Activated naive CD4-positive, alpha-beta T cell treated with anti-CD3 and anti-CD28 coated beads for 36 hours (primary cell): ENCODE results near the gene CETN2. TPM values are rescaled to one million over a fixed set of nuclear protein-coding genes. Genes with fewer than 3 reads are reported as not detected.
"Not testable (repeated sequence)": the region's sequence is repeated elsewhere in the genome, so short reads cannot be mapped to it uniquely, and the experiment has no call there.

ENCODE experiments used
- CTCF ChIA-PET: fragments of 350-600 bp; sonication (Branson Sonifier 250); formaldehyde crosslinking; loops from one replicate; lab custom pipeline; 2021; ENCODE audit warnings: antibody characterized with exemption; lab: Charles Lee
- DNase-seq: peaks from one replicate; pipeline ENCODE4 v3.0.0-alpha.2; 2020
- H3K27ac Mint-ChIP-seq: one replicate; pipeline ENCODE4 v1.8.0; 2021; ENCODE audit warnings: mild to moderate bottlenecking, mixed read lengths
- H3K27me3 Mint-ChIP-seq: one replicate; pipeline ENCODE4 v1.8.0; 2021; ENCODE audit warnings: low read depth, mixed read lengths
- H3K36me3 Mint-ChIP-seq: one replicate; pipeline ENCODE4 v1.8.0; 2021; ENCODE audit warnings: low read depth, mixed read lengths
- H3K4me1 Mint-ChIP-seq: one replicate; pipeline ENCODE4 v1.8.0; 2021; ENCODE audit warnings: low read depth, mixed read lengths
- H3K4me3 Mint-ChIP-seq: one replicate; pipeline ENCODE4 v1.8.0; 2021; ENCODE audit warnings: mild to moderate bottlenecking, moderate library complexity, mixed read lengths
- H3K9me3 Mint-ChIP-seq: one replicate; pipeline ENCODE4 v1.8.0; 2021; ENCODE audit warnings: mixed read lengths
- intact Hi-C: fragments of 100-400 bp; cut with micrococcal nuclease; formaldehyde crosslinking; loops from one replicate; pipeline ENCODE4 v1.15.1; 2023
- total RNA-seq, 2 experiments: library from RNA; stranded (reverse); gene quantifications; one replicate each; pipeline ENCODE4 v1.2.3, GENCODE V29; 2021

CETN2 gene
- total RNA-seq, 2 experiments from 2014 or later = 10.1 to 11.9 TPM

- intact Hi-C loops = no loop called here
- no peak for DNase-seq
- Mint-ChIP-seq H3K9me3 (no peaks in the 10 kb centered on the region), H3K27ac (no peak overlapping the region), H3K4me3 (no peak overlapping the region), H3K36me3 (no peaks in the 10 kb centered on the region), H3K27me3 (peaks cover 3% of the 10 kb centered on the region), H3K4me1 (no peaks in the 10 kb centered on the region)
- CTCF ChIA-PET = interaction anchor here (2.3 kb wide), 1 partner anchor 8 kb away, joined by 6 read pairs; the partner anchor contains the start of genes CETN2 and NSDHL
Observed at GRCh38 chrX:152822383-152823086, 8.0 kb downstream of the CETN2 start.

- no peak overlapping the region for H3K4me3 Mint-ChIP-seq
- no peak overlapping the region for H3K27ac Mint-ChIP-seq
- H3K36me3 Mint-ChIP-seq = no peaks in the 10 kb centered on the region
- H3K4me1 Mint-ChIP-seq = no peaks in the 10 kb centered on the region
- intact Hi-C loops = no loop called here
- H3K27me3 Mint-ChIP-seq = peaks cover 3% of the 10 kb centered on the region
- CTCF ChIA-PET = interaction anchor here (0.6 to 2.3 kb wide), 2 partner anchors 9 to 185 kb away, joined by 3 to 6 read pairs; partner anchors contain the start of genes CETN2 and NSDHL
- H3K9me3 Mint-ChIP-seq = no peaks in the 10 kb centered on the region
- DNase-seq = peak; percentile 20
Observed at GRCh38 chrX:152821145-152821765, 9.3 kb downstream of the CETN2 start.

GRCh38 chrX:152819732-152820131 is 10.8 kb downstream of the CETN2 start:
- intact Hi-C loops = loop anchor here (5.0 kb wide), 1 partner anchor 1067 kb away; no protein-coding TSS in a partner anchor
- CTCF ChIA-PET = interaction anchor here (2.3 kb wide), 1 partner anchor 10 kb away, joined by 6 read pairs; the partner anchor contains the start of genes CETN2 and NSDHL
- no peaks in the 10 kb centered on the region for H3K4me1 Mint-ChIP-seq

GRCh38 chrX:152819266-152819665 is 11.3 kb downstream of the CETN2 start:
- Mint-ChIP-seq H3K27me3 (peaks cover 3% of the 10 kb centered on the region), H3K36me3 (no peaks in the 10 kb centered on the region), H3K4me3 (no peak overlapping the region), H3K9me3 (no peaks in the 10 kb centered on the region), H3K4me1 (no peaks in the 10 kb centered on the region), H3K27ac (no peak overlapping the region)
- CTCF ChIA-PET = no interaction called here
- intact Hi-C loops = loop anchor here (5.0 kb wide), 1 partner anchor 1067 kb away; no protein-coding TSS in a partner anchor
- no peak for DNase-seq

More at GRCh38 chrX:152819732-152820131, 10.8 kb downstream of the CETN2 start:
- Mint-ChIP-seq H3K9me3 (no peaks in the 10 kb centered on the region), H3K36me3 (no peaks in the 10 kb centered on the region), H3K27me3 (peaks cover 3% of the 10 kb centered on the region), H3K4me3 (no peak overlapping the region), H3K27ac (no peak overlapping the region)
- no peak for DNase-seq

- DNase-seq = no peak
- no peaks in the 10 kb centered on the region for H3K9me3 Mint-ChIP-seq
- intact Hi-C loops = loop anchor here (5.0 kb wide), 1 partner anchor 1066 kb away; no protein-coding TSS in a partner anchor
Observed at GRCh38 chrX:152818356-152818755, 12.2 kb downstream of the CETN2 start.

GRCh38 chrX:152817078-152817764 is 13.3 kb downstream of the CETN2 start:
- H3K27ac Mint-ChIP-seq = no peak overlapping the region
- H3K9me3 Mint-ChIP-seq = no peaks in the 10 kb centered on the region
- no peaks in the 10 kb centered on the region for H3K36me3 Mint-ChIP-seq
- peak; percentile 44 for DNase-seq
- H3K4me3 Mint-ChIP-seq = no peak overlapping the region
- intact Hi-C loops = loop anchor here (1.0 to 5.0 kb wide), 4 partner anchors 174 to 1065 kb away; no protein-coding TSS in a partner anchor
- H3K4me1 Mint-ChIP-seq = no peaks in the 10 kb centered on the region
- H3K27me3 Mint-ChIP-seq = peaks cover 3% of the 10 kb centered on the region
- CTCF ChIA-PET = interaction anchor here (0.7 to 1.0 kb wide), 2 partner anchors 166 to 215 kb away, joined by 3 read pairs; no protein-coding TSS in a partner anchor

More at GRCh38 chrX:152818356-152818755, 12.2 kb downstream of the CETN2 start:
- Mint-ChIP-seq H3K27ac (no peak overlapping the region), H3K4me1 (no peaks in the 10 kb centered on the region), H3K27me3 (peaks cover 3% of the 10 kb centered on the region), H3K4me3 (no peak overlapping the region), H3K36me3 (no peaks in the 10 kb centered on the region)
- CTCF ChIA-PET = no interaction called here

- no peaks in the 10 kb centered on the region for H3K4me1 Mint-ChIP-seq
- no peaks in the 10 kb centered on the region for H3K36me3 Mint-ChIP-seq
- no peak for DNase-seq
- H3K27ac Mint-ChIP-seq = no peak overlapping the region
- no peaks in the 10 kb centered on the region for H3K9me3 Mint-ChIP-seq
- intact Hi-C loops = no loop called here
- H3K27me3 Mint-ChIP-seq = no peaks in the 10 kb centered on the region
- CTCF ChIA-PET = interaction anchor here (1.4 kb wide), 1 partner anchor 181 kb away, joined by 3 read pairs; no protein-coding TSS in a partner anchor
- no peak overlapping the region for H3K4me3 Mint-ChIP-seq
Observed at GRCh38 chrX:152814048-152814447, 16.5 kb downstream of the CETN2 start.

GRCh38 chrX:152813206-152813605 is 17.4 kb downstream of the CETN2 start:
- CTCF ChIA-PET = interaction anchor here (1.4 kb wide), 1 partner anchor 180 kb away, joined by 3 read pairs; no protein-coding TSS in a partner anchor
- Mint-ChIP-seq H3K4me3 (no peak overlapping the region), H3K9me3 (no peaks in the 10 kb centered on the region), H3K36me3 (no peaks in the 10 kb centered on the region), H3K4me1 (no peaks in the 10 kb centered on the region), H3K27me3 (no peaks in the 10 kb centered on the region), H3K27ac (no peak overlapping the region)
- intact Hi-C loops = no loop called here
- DNase-seq = no peak

- Mint-ChIP-seq H3K4me1 (peaks cover 5% of the 10 kb centered on the region), H3K36me3 (no peaks in the 10 kb centered on the region), H3K27me3 (no peaks in the 10 kb centered on the region), H3K27ac (no peak overlapping the region), H3K9me3 (no peaks in the 10 kb centered on the region), H3K4me3 (no peak overlapping the region)
- no peak for DNase-seq
- intact Hi-C loops = no loop called here
- CTCF ChIA-PET = no interaction called here
Observed at GRCh38 chrX:152810403-152810802, 20.2 kb downstream of the CETN2 start.

- Mint-ChIP-seq H3K9me3 (no peaks in the 10 kb centered on the region), H3K27ac (no peak overlapping the region), H3K4me1 (peaks cover 5% of the 10 kb centered on the region), H3K27me3 (no peaks in the 10 kb centered on the region), H3K4me3 (no peak overlapping the region), H3K36me3 (no peaks in the 10 kb centered on the region)
- no peak for DNase-seq
- intact Hi-C loops = no loop called here
- CTCF ChIA-PET = no interaction called here
Observed at GRCh38 chrX:152806035-152806434, 24.5 kb downstream of the CETN2 start.

- Mint-ChIP-seq H3K36me3 (no peaks in the 10 kb centered on the region), H3K4me1 (no peaks in the 10 kb centered on the region), H3K27me3 (no peaks in the 10 kb centered on the region), H3K9me3 (no peaks in the 10 kb centered on the region), H3K4me3 (no peak overlapping the region), H3K27ac (no peak overlapping the region)
- intact Hi-C loops = no loop called here
- CTCF ChIA-PET = no interaction called here
- DNase-seq = no peak
Observed at GRCh38 chrX:152798945-152799344, 31.6 kb downstream of the CETN2 start.

- H3K4me3 Mint-ChIP-seq, H3K27ac Mint-ChIP-seq, H3K36me3 Mint-ChIP-seq, H3K27me3 Mint-ChIP-seq, CTCF ChIA-PET, H3K9me3 Mint-ChIP-seq, DNase-seq, H3K4me1 Mint-ChIP-seq, intact Hi-C loops: not testable (repeated sequence)
Observed at GRCh38 chrX:152787062-152787461, 43.5 kb downstream of the CETN2 start.
